HL-60 (cell line): Measurements from ENCODE around the gene PTPRN.

Experiments
- DNase-seq, 2 experiments: peaks; one replicate each; pipeline ENCODE4 v3.0.0-alpha.2; 2010 to 2020; ENCODE audit warnings: low read depth in 1 of 2, low spot score in 1 of 2
- H3K27ac ChIP-seq: fragments of 250-450 bp; sonication (Bioruptor Pico); replicated peaks from 2 replicates; pipeline ENCODE4 v1.5.1; 2020; ENCODE audit warnings: mild to moderate bottlenecking, moderate library complexity
- H3K27me3 ChIP-seq: fragments of 250-450 bp; sonication (Bioruptor Pico); 2 replicates; pipeline ENCODE4 v1.5.1; 2021; ENCODE audit warnings: mild to moderate bottlenecking, moderate library complexity; ENCODE audit not compliant: insufficient read depth, poor library complexity, severe bottlenecking
- H3K4me3 ChIP-seq: replicated peaks from 2 replicates; pipeline ENCODE4 v1.5.1; 2011; ENCODE audit warnings: mild to moderate bottlenecking, control low read depth, low read length; ENCODE audit not compliant: insufficient read depth
- GABPA ChIP-seq: IDR thresholded peaks from 2 replicates; pipeline ENCODE4 v1.6.1; 2012; ENCODE audit warnings: low read depth
- POLR2AphosphoS5 ChIP-seq: IDR thresholded peaks from 2 replicates; pipeline ENCODE4 v1.6.1; 2012; ENCODE audit warnings: low read depth
- SPI1 ChIP-seq: IDR thresholded peaks from 2 replicates; pipeline ENCODE4 v1.6.1; 2012; ENCODE audit warnings: low read depth, mild to moderate bottlenecking, borderline replicate concordance
- TF ChIP-seq, protein P1 (sequence below): IDR thresholded peaks from one replicate; pipeline ENCODE4 v1.5.1; 2011; ENCODE audit warnings: low read length, control low read depth, inconsistent platforms; ENCODE audit not compliant: insufficient read depth
- TF ChIP-seq, protein P2 (sequence below): IDR thresholded peaks from 2 replicates; pipeline ENCODE4 v1.6.1; 2012; ENCODE audit warnings: low read depth; ENCODE audit not compliant: insufficient replicate concordance

The PTPRN gene

DNA sequence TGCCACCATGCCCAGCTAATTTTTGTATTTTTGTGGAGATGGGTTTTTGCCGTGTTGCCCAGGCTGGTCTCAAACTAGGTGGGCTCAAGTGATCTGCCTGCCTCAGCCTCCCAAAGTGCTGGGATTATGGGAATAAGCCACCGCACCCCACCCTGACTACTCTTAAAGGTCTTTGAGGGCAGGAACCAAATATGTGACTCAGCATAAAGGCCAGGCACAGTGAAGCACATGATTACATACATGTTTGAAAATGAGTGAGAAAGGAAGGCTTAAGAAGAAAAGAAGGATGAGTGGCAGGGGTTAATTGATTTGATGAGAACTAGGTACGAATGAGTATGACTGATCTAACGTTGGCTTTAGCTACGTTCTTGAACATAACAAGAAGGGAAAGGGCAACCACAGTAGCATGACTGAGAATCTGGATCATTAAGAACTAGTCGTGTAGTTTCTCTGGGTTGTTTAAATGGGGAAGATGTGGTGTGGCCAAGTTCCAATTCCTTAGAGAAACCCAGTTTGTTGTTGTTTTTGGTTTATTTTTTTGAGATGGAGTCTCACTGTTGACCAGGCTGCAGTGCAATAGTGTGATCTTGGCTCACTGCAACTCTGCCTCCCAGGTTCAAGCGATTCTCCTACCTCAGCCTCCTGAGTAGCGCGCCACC is 16.6 kb upstream of the PTPRN start:
- DNase-seq: no peak
- Histone ChIP-seq H3K27ac (no peak overlapping the region), H3K27me3 (peaks cover 19% of the 10 kb centered on the region), H3K4me3 (no peak overlapping the region)
- TF ChIP-seq POLR2AphosphoS5: no peak
- TF ChIP-seq, protein P1, sequence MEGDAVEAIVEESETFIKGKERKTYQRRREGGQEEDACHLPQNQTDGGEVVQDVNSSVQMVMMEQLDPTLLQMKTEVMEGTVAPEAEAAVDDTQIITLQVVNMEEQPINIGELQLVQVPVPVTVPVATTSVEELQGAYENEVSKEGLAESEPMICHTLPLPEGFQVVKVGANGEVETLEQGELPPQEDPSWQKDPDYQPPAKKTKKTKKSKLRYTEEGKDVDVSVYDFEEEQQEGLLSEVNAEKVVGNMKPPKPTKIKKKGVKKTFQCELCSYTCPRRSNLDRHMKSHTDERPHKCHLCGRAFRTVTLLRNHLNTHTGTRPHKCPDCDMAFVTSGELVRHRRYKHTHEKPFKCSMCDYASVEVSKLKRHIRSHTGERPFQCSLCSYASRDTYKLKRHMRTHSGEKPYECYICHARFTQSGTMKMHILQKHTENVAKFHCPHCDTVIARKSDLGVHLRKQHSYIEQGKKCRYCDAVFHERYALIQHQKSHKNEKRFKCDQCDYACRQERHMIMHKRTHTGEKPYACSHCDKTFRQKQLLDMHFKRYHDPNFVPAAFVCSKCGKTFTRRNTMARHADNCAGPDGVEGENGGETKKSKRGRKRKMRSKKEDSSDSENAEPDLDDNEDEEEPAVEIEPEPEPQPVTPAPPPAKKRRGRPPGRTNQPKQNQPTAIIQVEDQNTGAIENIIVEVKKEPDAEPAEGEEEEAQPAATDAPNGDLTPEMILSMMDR: no peak
- TF ChIP-seq GABPA: no peak
- TF ChIP-seq, protein P2, sequence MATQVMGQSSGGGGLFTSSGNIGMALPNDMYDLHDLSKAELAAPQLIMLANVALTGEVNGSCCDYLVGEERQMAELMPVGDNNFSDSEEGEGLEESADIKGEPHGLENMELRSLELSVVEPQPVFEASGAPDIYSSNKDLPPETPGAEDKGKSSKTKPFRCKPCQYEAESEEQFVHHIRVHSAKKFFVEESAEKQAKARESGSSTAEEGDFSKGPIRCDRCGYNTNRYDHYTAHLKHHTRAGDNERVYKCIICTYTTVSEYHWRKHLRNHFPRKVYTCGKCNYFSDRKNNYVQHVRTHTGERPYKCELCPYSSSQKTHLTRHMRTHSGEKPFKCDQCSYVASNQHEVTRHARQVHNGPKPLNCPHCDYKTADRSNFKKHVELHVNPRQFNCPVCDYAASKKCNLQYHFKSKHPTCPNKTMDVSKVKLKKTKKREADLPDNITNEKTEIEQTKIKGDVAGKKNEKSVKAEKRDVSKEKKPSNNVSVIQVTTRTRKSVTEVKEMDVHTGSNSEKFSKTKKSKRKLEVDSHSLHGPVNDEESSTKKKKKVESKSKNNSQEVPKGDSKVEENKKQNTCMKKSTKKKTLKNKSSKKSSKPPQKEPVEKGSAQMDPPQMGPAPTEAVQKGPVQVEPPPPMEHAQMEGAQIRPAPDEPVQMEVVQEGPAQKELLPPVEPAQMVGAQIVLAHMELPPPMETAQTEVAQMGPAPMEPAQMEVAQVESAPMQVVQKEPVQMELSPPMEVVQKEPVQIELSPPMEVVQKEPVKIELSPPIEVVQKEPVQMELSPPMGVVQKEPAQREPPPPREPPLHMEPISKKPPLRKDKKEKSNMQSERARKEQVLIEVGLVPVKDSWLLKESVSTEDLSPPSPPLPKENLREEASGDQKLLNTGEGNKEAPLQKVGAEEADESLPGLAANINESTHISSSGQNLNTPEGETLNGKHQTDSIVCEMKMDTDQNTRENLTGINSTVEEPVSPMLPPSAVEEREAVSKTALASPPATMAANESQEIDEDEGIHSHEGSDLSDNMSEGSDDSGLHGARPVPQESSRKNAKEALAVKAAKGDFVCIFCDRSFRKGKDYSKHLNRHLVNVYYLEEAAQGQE: no peak
- no peak for TF ChIP-seq SPI1

DNA sequence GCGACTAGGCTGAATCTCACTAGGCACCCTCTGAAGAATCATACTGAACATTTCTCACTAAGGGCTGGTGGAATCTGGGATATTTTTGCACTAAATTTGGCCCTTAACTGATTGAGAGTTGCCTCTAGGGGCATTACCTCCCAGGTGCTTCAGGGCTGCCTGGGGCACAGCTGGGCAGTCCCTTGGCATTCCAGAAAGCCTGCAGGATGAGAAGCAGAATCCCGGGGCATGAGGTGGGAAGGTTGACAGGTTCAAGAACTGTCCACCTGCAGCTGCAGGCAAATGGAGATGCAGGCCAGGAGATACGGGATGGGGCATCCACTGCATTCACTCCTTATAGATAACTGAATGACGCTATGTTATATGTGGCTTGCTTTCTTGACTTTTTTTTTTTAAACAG is 15.9 kb upstream of the PTPRN start:
- DNase-seq: no peak
- Histone ChIP-seq H3K4me3 (no peak overlapping the region), H3K27me3 (peaks cover 19% of the 10 kb centered on the region), H3K27ac (no peak overlapping the region)
- TF ChIP-seq SPI1 (no peak), GABPA (no peak), POLR2AphosphoS5 (no peak)
- TF ChIP-seq, protein P1: no peak
- TF ChIP-seq, protein P2: no peak

DNA sequence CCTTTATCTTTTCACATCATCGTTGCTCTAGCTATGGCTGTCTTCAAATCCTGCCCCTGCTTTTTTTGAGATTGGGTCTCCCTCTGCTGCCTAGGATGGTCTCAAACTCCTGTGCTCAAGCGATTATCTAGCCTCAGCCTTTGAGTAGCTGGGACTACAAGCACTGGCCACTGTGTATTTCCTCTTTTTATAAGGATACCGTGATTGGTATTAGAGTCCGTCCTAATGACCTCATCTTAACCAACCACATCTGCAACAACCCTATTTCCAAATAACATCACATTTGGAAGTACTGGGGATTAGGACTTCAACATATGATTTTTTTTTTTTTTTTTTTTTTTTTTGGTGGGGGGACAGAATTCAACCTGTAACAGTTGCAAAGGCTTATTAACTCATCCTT is 14.2 kb upstream of the PTPRN start:
- TF ChIP-seq GABPA: no peak
- no peak for TF ChIP-seq POLR2AphosphoS5
- TF ChIP-seq, protein P2: no peak
- no peak for TF ChIP-seq SPI1
- H3K4me3 ChIP-seq: no peak overlapping the region
- DNase-seq: no peak
- H3K27me3 ChIP-seq: peaks cover 14% of the 10 kb centered on the region
- no peak overlapping the region for H3K27ac ChIP-seq
